Caco-2 (cell line): ENCODE results near the gene PAX7. TPM values are rescaled to one million over a fixed set of nuclear protein-coding genes. Genes with fewer than 3 reads are reported as not detected.

Experiments
- BruUV-seq: library from RNA; stranded (reverse); fragments of 400-500 nt; replicated peaks from 2 replicates; lab custom pipeline; 2021; lab: Mats Ljungman, UMichigan
- CTCF ChIA-PET: fragments of 300-600 bp; sonication (Branson Sonifier 250); formaldehyde crosslinking; loops from one replicate; lab custom pipeline; 2022; ENCODE audit warnings: antibody characterized with exemption; lab: Charles Lee
- POLR2A ChIA-PET: fragments of 300-600 bp; sonication (Branson Sonifier 250); formaldehyde crosslinking; loops from one replicate; lab custom pipeline; 2022; ENCODE audit warnings: antibody characterized with exemption; lab: Charles Lee
- DNase-seq, 2 experiments: peaks; one replicate each; pipeline versions ENCODE4 v3.0.0 to v3.0.0-alpha.2; 2020 to 2022
- H3K27me3 ChIP-seq: replicated peaks from 2 replicates; pipeline ENCODE4 v1.6.0; 2011; ENCODE audit warnings: low read length; ENCODE audit not compliant: control insufficient read depth, insufficient read depth
- H3K36me3 ChIP-seq: 2 replicates; pipeline ENCODE4 v1.5.1; 2011; ENCODE audit warnings: low read length; ENCODE audit not compliant: control insufficient read depth, insufficient read depth
- H3K4me1 ChIP-seq: fragments of 250-450 bp; sonication (Bioruptor Pico); 2 replicates; pipeline ENCODE4 v1.5.1; 2020; ENCODE audit warnings: mild to moderate bottlenecking
- H3K4me3 ChIP-seq: 2 replicates; pipeline ENCODE4 v1.5.1; 2011; ENCODE audit warnings: low read depth, mild to moderate bottlenecking, control low read depth, low read length
- H3K9me3 ChIP-seq: fragments of 250-450 bp; sonication (Bioruptor Pico); 2 replicates; pipeline ENCODE4 v1.5.1; 2020; ENCODE audit warnings: mild to moderate bottlenecking, moderate library complexity
- H3K27ac Mint-ChIP-seq: one replicate; pipeline ENCODE4 v1.8.0; 2022; ENCODE audit warnings: mixed read lengths; ENCODE audit not compliant: unreplicated experiment
- H3K27me3 Mint-ChIP-seq: one replicate; pipeline ENCODE4 v1.8.0; 2022; ENCODE audit warnings: mixed read lengths; ENCODE audit not compliant: insufficient read depth, unreplicated experiment
- H3K36me3 Mint-ChIP-seq: one replicate; pipeline ENCODE4 v1.8.0; 2022; ENCODE audit warnings: mild to moderate bottlenecking, mixed read lengths; ENCODE audit not compliant: insufficient read depth, unreplicated experiment
- H3K4me1 Mint-ChIP-seq: one replicate; pipeline ENCODE4 v1.8.0; 2022; ENCODE audit warnings: low read depth, mixed read lengths; ENCODE audit not compliant: unreplicated experiment
- H3K4me3 Mint-ChIP-seq: one replicate; pipeline ENCODE4 v1.8.0; 2022; ENCODE audit warnings: mild to moderate bottlenecking, moderate library complexity, mixed read lengths; ENCODE audit not compliant: unreplicated experiment
- H3K9me3 Mint-ChIP-seq: one replicate; pipeline ENCODE4 v1.8.0; 2022; ENCODE audit warnings: mixed read lengths; ENCODE audit not compliant: unreplicated experiment
- intact Hi-C: fragments of 100-400 bp; cut with micrococcal nuclease; formaldehyde crosslinking; loops from one replicate; pipeline ENCODE4 v1.10.0; 2022; ENCODE audit not compliant: unreplicated experiment
- total RNA-seq: library from RNA; stranded (reverse); gene quantifications from 2 replicates; pipeline ENCODE4 v1.2.3, GENCODE V29; 2022
- TF ChIP-seq, protein P1 (sequence below), 2 experiments: fragments of 200-600 bp in 1 of 2; IDR thresholded peaks; 1 replicate in 1 of 2; 2 replicates in 1 of 2; pipeline versions ENCODE4 v1.5.1 to v1.8.0; 2011 to 2022; ENCODE audit warnings: antibody characterized with exemption in 1 of 2, control low read depth in 1 of 2, inconsistent platforms in 1 of 2, low read depth in 1 of 2, low read length in 1 of 2, mild to moderate bottlenecking in 1 of 2, moderate library complexity in 1 of 2; ENCODE audit not compliant: insufficient read depth in 1 of 2, severe bottlenecking in 1 of 2, unreplicated experiment in 1 of 2

PAX7 gene
- total RNA-seq, 1 experiment from 2014 or later = 0.18 TPM

DNA sequence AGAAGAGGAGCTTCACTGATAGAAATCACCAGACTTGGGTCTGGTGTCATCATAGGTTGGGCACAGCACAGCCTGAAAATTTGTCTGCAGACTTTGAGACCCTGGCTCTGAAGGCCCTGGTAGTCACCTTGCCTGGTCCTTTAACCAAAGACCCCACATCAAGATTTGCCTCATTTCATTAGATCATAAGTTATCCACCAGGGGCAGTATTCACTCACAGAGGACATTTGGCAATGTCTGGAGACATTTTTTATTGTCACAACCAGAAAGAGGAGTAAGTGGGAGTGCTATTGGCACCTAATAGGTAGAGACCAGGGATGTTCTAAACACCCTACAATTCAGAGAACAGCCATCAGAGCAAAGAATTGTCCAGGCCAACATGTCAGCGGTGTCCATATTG is 22.1 kb upstream of the PAX7 start:
- BruUV-seq = no TSS peak
- Mint-ChIP-seq H3K9me3 (no peaks in the 10 kb centered on the region), H3K36me3 (no peaks in the 10 kb centered on the region), H3K4me1 (no peaks in the 10 kb centered on the region), H3K4me3 (no peak overlapping the region), H3K27me3 (no peaks in the 10 kb centered on the region), H3K27ac (no peak overlapping the region)
- Histone ChIP-seq H3K4me3 (no peak overlapping the region), H3K36me3 (no peaks in the 10 kb centered on the region), H3K27me3 (no peaks in the 10 kb centered on the region; the same call in 1 of the 2 replicates), H3K9me3 (no peaks in the 10 kb centered on the region), H3K4me1 (no peaks in the 10 kb centered on the region)
- intact Hi-C loops = no loop called here
- ChIA-PET POLR2A (no interaction called here), CTCF (no interaction called here)
- TF ChIP-seq, protein P1, sequence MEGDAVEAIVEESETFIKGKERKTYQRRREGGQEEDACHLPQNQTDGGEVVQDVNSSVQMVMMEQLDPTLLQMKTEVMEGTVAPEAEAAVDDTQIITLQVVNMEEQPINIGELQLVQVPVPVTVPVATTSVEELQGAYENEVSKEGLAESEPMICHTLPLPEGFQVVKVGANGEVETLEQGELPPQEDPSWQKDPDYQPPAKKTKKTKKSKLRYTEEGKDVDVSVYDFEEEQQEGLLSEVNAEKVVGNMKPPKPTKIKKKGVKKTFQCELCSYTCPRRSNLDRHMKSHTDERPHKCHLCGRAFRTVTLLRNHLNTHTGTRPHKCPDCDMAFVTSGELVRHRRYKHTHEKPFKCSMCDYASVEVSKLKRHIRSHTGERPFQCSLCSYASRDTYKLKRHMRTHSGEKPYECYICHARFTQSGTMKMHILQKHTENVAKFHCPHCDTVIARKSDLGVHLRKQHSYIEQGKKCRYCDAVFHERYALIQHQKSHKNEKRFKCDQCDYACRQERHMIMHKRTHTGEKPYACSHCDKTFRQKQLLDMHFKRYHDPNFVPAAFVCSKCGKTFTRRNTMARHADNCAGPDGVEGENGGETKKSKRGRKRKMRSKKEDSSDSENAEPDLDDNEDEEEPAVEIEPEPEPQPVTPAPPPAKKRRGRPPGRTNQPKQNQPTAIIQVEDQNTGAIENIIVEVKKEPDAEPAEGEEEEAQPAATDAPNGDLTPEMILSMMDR (IDR thresholded peaks at IDR 0.05; ENCODE audit: insufficient read depth in 1 of 2, low read depth in 1 of 2, low read length in 1 of 2, severe bottlenecking in 1 of 2, unreplicated experiment in 1 of 2) = peak; percentile 9 to 15
- DNase-seq = no peak

DNA sequence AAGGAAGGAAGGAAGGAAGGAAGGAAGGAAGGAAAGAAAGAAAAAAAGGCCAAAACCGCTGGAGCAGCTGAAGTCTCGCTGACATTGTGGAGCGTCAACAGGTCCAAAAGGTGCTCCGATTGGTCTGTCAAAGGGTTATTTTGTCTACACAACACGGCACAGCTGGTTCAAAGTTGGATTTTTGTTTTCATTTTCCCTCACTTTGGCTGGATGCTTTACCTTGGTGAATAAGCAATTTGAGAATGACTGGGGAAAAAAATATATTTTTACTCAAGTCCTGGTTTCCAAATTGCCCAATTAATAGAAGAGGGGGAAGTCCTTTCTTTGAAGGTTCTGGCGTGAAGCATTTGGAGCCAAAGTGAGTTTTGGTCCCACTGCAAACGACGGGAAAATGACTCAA is 19.3 kb upstream of the PAX7 start:
- POLR2A ChIA-PET = no interaction called here
- intact Hi-C loops = no loop called here
- DNase-seq = no peak
- BruUV-seq = no TSS peak
- no peaks in the 10 kb centered on the region for H3K36me3 ChIP-seq
- Mint-ChIP-seq H3K27me3 (peaks cover 5% of the 10 kb centered on the region), H3K4me3 (no peak overlapping the region), H3K27ac (no peak overlapping the region), H3K36me3 (no peaks in the 10 kb centered on the region), H3K4me1 (no peaks in the 10 kb centered on the region), H3K9me3 (no peaks in the 10 kb centered on the region)
- H3K9me3 ChIP-seq = no peaks in the 10 kb centered on the region
- H3K4me1 ChIP-seq = no peaks in the 10 kb centered on the region
- CTCF ChIA-PET = no interaction called here
- TF ChIP-seq, protein P1 (IDR thresholded peaks at IDR 0.05; ENCODE audit: insufficient read depth in 1 of 2, low read depth in 1 of 2, low read length in 1 of 2, severe bottlenecking in 1 of 2, unreplicated experiment in 1 of 2) = no peak
- H3K27me3 ChIP-seq = no peaks in the 10 kb centered on the region
- no peak overlapping the region for H3K4me3 ChIP-seq

DNA sequence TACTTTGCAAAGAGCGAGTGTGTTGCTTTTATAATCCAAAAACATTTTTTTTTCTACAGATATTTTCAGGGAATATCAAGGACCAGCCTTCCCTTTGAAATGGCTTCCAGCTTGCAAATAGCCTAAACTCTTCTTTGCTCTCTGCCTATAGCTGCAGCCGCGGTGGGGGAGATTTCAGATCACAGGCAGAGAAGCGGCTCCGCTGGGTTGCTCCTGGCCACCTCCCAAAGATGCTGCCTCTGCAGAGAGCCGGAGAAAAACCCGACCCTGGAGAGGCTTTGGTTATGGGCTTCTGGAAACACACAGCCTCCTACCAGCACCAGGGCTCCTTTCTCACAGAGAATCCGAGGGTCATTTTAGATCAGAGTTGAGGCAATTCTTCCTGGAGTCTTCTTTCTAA is 18.6 kb upstream of the PAX7 start:
- Histone ChIP-seq H3K9me3 (no peaks in the 10 kb centered on the region), H3K4me1 (no peaks in the 10 kb centered on the region), H3K4me3 (no peak overlapping the region), H3K36me3 (no peaks in the 10 kb centered on the region), H3K27me3 (no peaks in the 10 kb centered on the region)
- DNase-seq = no peak
- Mint-ChIP-seq H3K4me3 (no peak overlapping the region), H3K36me3 (no peaks in the 10 kb centered on the region), H3K27ac (no peak overlapping the region), H3K27me3 (peaks cover 5% of the 10 kb centered on the region), H3K9me3 (no peaks in the 10 kb centered on the region), H3K4me1 (no peaks in the 10 kb centered on the region)
- CTCF ChIA-PET = no interaction called here
- no TSS peak for BruUV-seq
- POLR2A ChIA-PET = no interaction called here
- intact Hi-C loops = no loop called here
- TF ChIP-seq, protein P1 (IDR thresholded peaks at IDR 0.05; ENCODE audit: insufficient read depth in 1 of 2, low read depth in 1 of 2, low read length in 1 of 2, severe bottlenecking in 1 of 2, unreplicated experiment in 1 of 2) = no peak
